ENCODE data around the gene CXorf58.
"Not testable (repeated sequence)": the region's sequence is repeated elsewhere in the genome, so short reads cannot be mapped to it uniquely, and the experiment has no call there.

CXorf58 gene

GRCh38 chrX:23887451-23887850, 20.4 kb upstream of the CXorf58 start:
- Mint-ChIP-seq H3K9me3 (no peaks in the 10 kb centered on the region), H3K27me3 (no peaks in the 10 kb centered on the region)

GRCh38 chrX:23887918-23888317, 19.9 kb upstream of the CXorf58 start:
- no peaks in the 10 kb centered on the region for H3K9me3 Mint-ChIP-seq

More at GRCh38 chrX:23887451-23887850, 20.4 kb upstream of the CXorf58 start:
- H3K36me3 Mint-ChIP-seq (ENCODE audit: insufficient read depth): peaks cover 7% of the 10 kb centered on the region
- DNase-seq (ENCODE audit: low spot score in 2 of 2) (no peak), ATAC-seq (replicated peaks; ENCODE audit: extremely low read depth, poor library complexity, severe bottlenecking) (no peak)
- no peak overlapping the region for H3K27ac Mint-ChIP-seq (ENCODE audit: low read depth)
- H3K4me1 Mint-ChIP-seq: no peaks in the 10 kb centered on the region
- H3K4me3 Mint-ChIP-seq: no peak overlapping the region

GRCh38 chrX:23888887-23889501, 18.8 kb upstream of the CXorf58 start:
- no peak for ATAC-seq (replicated peaks; ENCODE audit: extremely low read depth, poor library complexity, severe bottlenecking)
- no peaks in the 10 kb centered on the region for H3K9me3 Mint-ChIP-seq
- H3K4me1 Mint-ChIP-seq: no peaks in the 10 kb centered on the region
- no peak for DNase-seq (ENCODE audit: low spot score in 2 of 2)
- H3K27me3 Mint-ChIP-seq: no peaks in the 10 kb centered on the region
- H3K4me3 Mint-ChIP-seq: no peak overlapping the region
- H3K27ac Mint-ChIP-seq (ENCODE audit: low read depth): no peak overlapping the region
- no peaks in the 10 kb centered on the region for H3K36me3 Mint-ChIP-seq (ENCODE audit: insufficient read depth)

More at GRCh38 chrX:23887918-23888317, 19.9 kb upstream of the CXorf58 start:
- Mint-ChIP-seq H3K36me3 (ENCODE audit: insufficient read depth) (peaks cover 6% of the 10 kb centered on the region), H3K27ac (ENCODE audit: low read depth) (no peak overlapping the region), H3K4me3 (no peak overlapping the region), H3K27me3 (no peaks in the 10 kb centered on the region), H3K4me1 (no peaks in the 10 kb centered on the region)
- ATAC-seq (replicated peaks; ENCODE audit: extremely low read depth, poor library complexity, severe bottlenecking) (no peak), DNase-seq (ENCODE audit: low spot score in 2 of 2) (no peak)

GRCh38 chrX:23890933-23891332, 16.9 kb upstream of the CXorf58 start:
- H3K36me3 Mint-ChIP-seq (ENCODE audit: insufficient read depth): no peaks in the 10 kb centered on the region
- H3K4me1 Mint-ChIP-seq: no peaks in the 10 kb centered on the region
- H3K4me3 Mint-ChIP-seq: no peak overlapping the region
- DNase-seq (ENCODE audit: low spot score in 2 of 2): no peak
- H3K27me3 Mint-ChIP-seq: no peaks in the 10 kb centered on the region
- no peak overlapping the region for H3K27ac Mint-ChIP-seq (ENCODE audit: low read depth)
- ATAC-seq (replicated peaks; ENCODE audit: extremely low read depth, poor library complexity, severe bottlenecking): no peak
- H3K9me3 Mint-ChIP-seq: no peaks in the 10 kb centered on the region

- not testable (repeated sequence) for H3K27me3 Mint-ChIP-seq; DNase-seq (ENCODE audit: low spot score in 2 of 2); H3K36me3 Mint-ChIP-seq (ENCODE audit: insufficient read depth); ATAC-seq (replicated peaks; ENCODE audit: extremely low read depth, poor library complexity, severe bottlenecking); H3K9me3 Mint-ChIP-seq; H3K4me3 Mint-ChIP-seq; H3K27ac Mint-ChIP-seq (ENCODE audit: low read depth); H3K4me1 Mint-ChIP-seq
These were observed 12.8 kb upstream of the CXorf58 start for GRCh38 chrX:23894993-23895392.

- not testable (repeated sequence) for ATAC-seq (replicated peaks; ENCODE audit: extremely low read depth, poor library complexity, severe bottlenecking); H3K4me1 Mint-ChIP-seq; H3K27me3 Mint-ChIP-seq; DNase-seq (ENCODE audit: low spot score in 2 of 2); H3K27ac Mint-ChIP-seq (ENCODE audit: low read depth); H3K36me3 Mint-ChIP-seq (ENCODE audit: insufficient read depth); H3K9me3 Mint-ChIP-seq; H3K4me3 Mint-ChIP-seq
These were observed 11.3 kb upstream of the CXorf58 start for GRCh38 chrX:23896539-23896938.

- ATAC-seq (replicated peaks; ENCODE audit: extremely low read depth, poor library complexity, severe bottlenecking) (no peak), DNase-seq (ENCODE audit: low spot score in 2 of 2) (no peak)
- Mint-ChIP-seq H3K9me3 (no peaks in the 10 kb centered on the region), H3K36me3 (ENCODE audit: insufficient read depth) (no peaks in the 10 kb centered on the region), H3K4me3 (no peak overlapping the region), H3K27ac (ENCODE audit: low read depth) (no peak overlapping the region), H3K4me1 (no peaks in the 10 kb centered on the region), H3K27me3 (no peaks in the 10 kb centered on the region)
These were observed 10.8 kb upstream of the CXorf58 start for GRCh38 chrX:23896981-23897380.

- ATAC-seq (replicated peaks; ENCODE audit: extremely low read depth, poor library complexity, severe bottlenecking): no peak
- no peak for DNase-seq (ENCODE audit: low spot score in 2 of 2)
- Mint-ChIP-seq H3K4me1 (no peaks in the 10 kb centered on the region), H3K36me3 (ENCODE audit: insufficient read depth) (no peaks in the 10 kb centered on the region), H3K4me3 (no peak overlapping the region), H3K9me3 (no peaks in the 10 kb centered on the region), H3K27ac (ENCODE audit: low read depth) (no peak overlapping the region), H3K27me3 (no peaks in the 10 kb centered on the region)
These were observed 9.3 kb upstream of the CXorf58 start for GRCh38 chrX:23898412-23898959.

GRCh38 chrX:23900220-23900797, 7.5 kb upstream of the CXorf58 start:
- Mint-ChIP-seq H3K27ac (ENCODE audit: low read depth) (no peak overlapping the region), H3K4me1 (no peaks in the 10 kb centered on the region), H3K36me3 (ENCODE audit: insufficient read depth) (peaks cover 2% of the 10 kb centered on the region), H3K4me3 (no peak overlapping the region), H3K27me3 (no peaks in the 10 kb centered on the region), H3K9me3 (no peaks in the 10 kb centered on the region)
- DNase-seq (ENCODE audit: low spot score in 2 of 2) (no peak), ATAC-seq (replicated peaks; ENCODE audit: extremely low read depth, poor library complexity, severe bottlenecking) (no peak)

- no peaks in the 10 kb centered on the region for H3K27me3 Mint-ChIP-seq
- no peak for DNase-seq (ENCODE audit: low spot score in 2 of 2)
- H3K9me3 Mint-ChIP-seq: no peaks in the 10 kb centered on the region
- no peaks in the 10 kb centered on the region for H3K4me1 Mint-ChIP-seq
- no peak overlapping the region for H3K27ac Mint-ChIP-seq (ENCODE audit: low read depth)
- peaks cover 2% of the 10 kb centered on the region for H3K36me3 Mint-ChIP-seq (ENCODE audit: insufficient read depth)
- H3K4me3 Mint-ChIP-seq: no peak overlapping the region
- ATAC-seq (replicated peaks; ENCODE audit: extremely low read depth, poor library complexity, severe bottlenecking): no peak
These were observed 6.7 kb upstream of the CXorf58 start for GRCh38 chrX:23901060-23901459.

- Mint-ChIP-seq H3K4me1 (no peaks in the 10 kb centered on the region), H3K27ac (ENCODE audit: low read depth) (no peak overlapping the region), H3K36me3 (ENCODE audit: insufficient read depth) (peaks cover 2% of the 10 kb centered on the region), H3K27me3 (no peaks in the 10 kb centered on the region), H3K9me3 (no peaks in the 10 kb centered on the region), H3K4me3 (no peak overlapping the region)
- DNase-seq (ENCODE audit: low spot score in 2 of 2) (peak in 1 of 2 donors; percentile 15), ATAC-seq (replicated peaks; ENCODE audit: extremely low read depth, poor library complexity, severe bottlenecking) (peak; percentile 92)
These were observed 6.0 kb upstream of the CXorf58 start for GRCh38 chrX:23901805-23902204.

- Mint-ChIP-seq H3K36me3 (ENCODE audit: insufficient read depth) (peaks cover 2% of the 10 kb centered on the region), H3K9me3 (no peaks in the 10 kb centered on the region), H3K27ac (ENCODE audit: low read depth) (no peak overlapping the region), H3K27me3 (no peaks in the 10 kb centered on the region), H3K4me3 (no peak overlapping the region), H3K4me1 (no peaks in the 10 kb centered on the region)
- ATAC-seq (replicated peaks; ENCODE audit: extremely low read depth, poor library complexity, severe bottlenecking) (peak; percentile 38), DNase-seq (ENCODE audit: low spot score in 2 of 2) (no peak)
These were observed 5.4 kb upstream of the CXorf58 start for GRCh38 chrX:23902419-23902818.

- ATAC-seq (replicated peaks; ENCODE audit: extremely low read depth, poor library complexity, severe bottlenecking): no peak
- Mint-ChIP-seq H3K27ac (ENCODE audit: low read depth) (no peak overlapping the region), H3K9me3 (no peaks in the 10 kb centered on the region), H3K36me3 (ENCODE audit: insufficient read depth) (peaks cover 6% of the 10 kb centered on the region), H3K27me3 (no peaks in the 10 kb centered on the region), H3K4me3 (no peak overlapping the region), H3K4me1 (peaks cover 7% of the 10 kb centered on the region)
- DNase-seq (ENCODE audit: low spot score in 2 of 2): no peak
These were observed 3.7 kb upstream of the CXorf58 start for GRCh38 chrX:23904096-23904495.

Data from central memory CD8-positive, alpha-beta T cell (primary cell).